B cell (primary cell): ENCODE data around the gene ECT2. TPM values are rescaled to one million over a fixed set of nuclear protein-coding genes. Genes with fewer than 3 reads are reported as not detected.

Source experiments
- ATAC-seq: fragments of 200-7000 bp; cut with Tn5 transposase; one replicate; pipeline ENCODE4 v1.10.0; 2021; ENCODE audit warnings: low read depth, mild to moderate bottlenecking, moderate number of reproducible peaks, moderate library complexity
- CTCF ChIA-PET: fragments of 350-600 bp; sonication (Branson Sonifier 250); formaldehyde crosslinking; loops from one replicate; lab custom pipeline; 2021; ENCODE audit warnings: antibody characterized with exemption, inconsistent platforms; lab: Charles Lee
- POLR2A ChIA-PET: fragments of 350-600 bp; sonication (Branson Sonifier 250); formaldehyde crosslinking; loops from one replicate; lab custom pipeline; 2021; ENCODE audit warnings: antibody characterized with exemption; lab: Charles Lee
- DNase-seq: peaks from one replicate; pipeline ENCODE4 v3.0.0; 2013
- H2AFZ ChIP-seq: 2 replicates; pipeline ENCODE4 v1.6.1; 2012; ENCODE audit warnings: mild to moderate bottlenecking, low read depth, low read length; ENCODE audit not compliant: insufficient read depth, poor library complexity, severe bottlenecking
- H3K27ac ChIP-seq, 2 donors: 1 replicate in 1 of 2; 2 replicates in 1 of 2; pipeline ENCODE4 v1.5.1; 2012 to 2013; ENCODE audit warnings: low read length in 2 of 2, mild to moderate bottlenecking in 2 of 2, moderate library complexity in 1 of 2
- H3K27me3 ChIP-seq, 4 experiments: fragments of 200-600 bp in 1 of 4; sonication (generic) in 1 of 4; replicated peaks in 1 of 4; 1 replicate in 2 of 4; 2 replicates in 2 of 4; pipeline versions ENCODE4 v1.6.1 to v1.7.0; 2013 to 2016; ENCODE audit warnings: low read length in 3 of 4, mild to moderate bottlenecking in 2 of 4, mixed read lengths in 1 of 4, moderate library complexity in 1 of 4; ENCODE audit not compliant: insufficient read depth in 4 of 4, control insufficient read depth in 3 of 4; ENCODE audit errors: control extremely low read depth in 1 of 4
- H3K36me3 ChIP-seq, 2 experiments: replicated peaks in 1 of 2; 1 replicate in 1 of 2; 2 replicates in 1 of 2; pipeline versions ENCODE4 v1.6.1 to v1.7.1; 2013; ENCODE audit warnings: low read length in 1 of 2; ENCODE audit not compliant: insufficient read depth in 2 of 2, control insufficient read depth in 1 of 2; ENCODE audit errors: control extremely low read depth in 1 of 2, extremely low read depth in 1 of 2
- H3K4me1 ChIP-seq, 2 donors: fragments of 200-600 bp in 1 of 2; sonication (generic) in 1 of 2; 1 replicate in 1 of 2; 2 replicates in 1 of 2; pipeline versions ENCODE4 v1.5.1 to v1.6.1; 2013 to 2017; ENCODE audit warnings: low read length in 2 of 2; ENCODE audit not compliant: control insufficient read depth in 2 of 2, insufficient read depth in 2 of 2
- H3K4me2 ChIP-seq: replicated peaks from 2 replicates; pipeline ENCODE3; 2012; ENCODE audit warnings: mild to moderate bottlenecking, low read depth, low read length; ENCODE audit not compliant: poor library complexity, severe bottlenecking
- H3K4me3 ChIP-seq, 5 experiments: fragments of 200-600 bp in 1 of 5; sonication (generic) in 1 of 5; 1 replicate in 3 of 5; 2 replicates in 2 of 5; pipeline versions ENCODE4 v1.5.1 to v1.7.0; 2011 to 2016; ENCODE audit warnings: low read length in 4 of 5, mild to moderate bottlenecking in 4 of 5, low read depth in 2 of 5, control low read depth in 1 of 5, moderate library complexity in 1 of 5; ENCODE audit not compliant: insufficient read depth in 1 of 5; ENCODE audit errors: control extremely low read depth in 1 of 5, extremely low read depth in 1 of 5
- H3K79me2 ChIP-seq: fragments of 200-600 bp; sonication (generic); one replicate; pipeline ENCODE4 v1.6.0; 2016; ENCODE audit warnings: low read length; ENCODE audit not compliant: control insufficient read depth, insufficient read depth
- H3K9ac ChIP-seq: fragments of 200-600 bp; sonication (generic); 2 replicates; pipeline ENCODE4 v1.6.1; 2017; ENCODE audit warnings: mild to moderate bottlenecking, low read length, moderate library complexity
- H3K9me3 ChIP-seq, 3 donors: one replicate each; pipeline versions ENCODE4 v1.6.1 to v1.7.1; 2013; ENCODE audit warnings: low read length in 2 of 3; ENCODE audit not compliant: control insufficient read depth in 2 of 3, insufficient read depth in 1 of 3; ENCODE audit errors: control extremely low read depth in 1 of 3
- H4K20me1 ChIP-seq: 2 replicates; pipeline ENCODE4 v1.6.0; 2012; ENCODE audit warnings: mild to moderate bottlenecking, low read length; ENCODE audit not compliant: insufficient read depth, control insufficient read depth, poor library complexity, severe bottlenecking
- H3K27ac Mint-ChIP-seq: one replicate; pipeline ENCODE4 v1.8.0; 2021; ENCODE audit warnings: mixed read lengths
- H3K27me3 Mint-ChIP-seq: one replicate; pipeline ENCODE4 v1.8.0; 2021; ENCODE audit warnings: mixed read lengths
- H3K4me1 Mint-ChIP-seq: one replicate; pipeline ENCODE4 v1.8.0; 2021; ENCODE audit warnings: mixed read lengths
- H3K4me3 Mint-ChIP-seq: one replicate; pipeline ENCODE4 v1.8.0; 2021; ENCODE audit warnings: mixed read lengths
- H3K9me3 Mint-ChIP-seq: one replicate; pipeline ENCODE4 v1.8.0; 2022; ENCODE audit warnings: mixed read lengths; ENCODE audit not compliant: insufficient read depth
- CTCF ChIP-seq: fragments of 200-600 bp; IDR thresholded peaks from one replicate; pipeline ENCODE4 v1.8.0; 2022; ENCODE audit warnings: antibody characterized with exemption, mild to moderate bottlenecking
- EZH2 ChIP-seq: IDR thresholded peaks from 2 replicates; pipeline ENCODE4 v1.6.1; 2012; ENCODE audit warnings: borderline replicate concordance, low read depth, mild to moderate bottlenecking, moderate library complexity, low read length; ENCODE audit not compliant: insufficient read depth, poor library complexity, severe bottlenecking
- WGBS: methylation state at CpG from one replicate; pipeline ENCODE4 v1.1.5; 2013; ENCODE audit warnings: missing lambda C conversion rate; ENCODE audit not compliant: insufficient coverage; 5-methylcytosine and 5-hydroxymethylcytosine counted together
- intact Hi-C: fragments of 100-400 bp; cut with micrococcal nuclease; formaldehyde crosslinking; loops from one replicate; pipeline ENCODE4 v1.10.0; 2022
- polyA plus RNA-seq: library from polyadenylated mRNA; depleted of rRNA; stranded (reverse); fragments of >200 nt; gene quantifications from 2 replicates; pipeline ENCODE4 v1.2.3, GENCODE V29; 2012
- total RNA-seq, 2 donors: library from RNA; stranded (reverse); fragments of 120-200 nt in 1 of 2; gene quantifications; 1 replicate in 1 of 2; 2 replicates in 1 of 2; pipeline versions ENCODE4 v1.2.3 to v1.2.4, GENCODE V29; 2013 to 2022

The ECT2 gene
- total and polyA plus RNA-seq, 2 donors (not counting 1 experiment from before 2014, with no cell fraction given), result 1.00 to 5.1 TPM

DNA sequence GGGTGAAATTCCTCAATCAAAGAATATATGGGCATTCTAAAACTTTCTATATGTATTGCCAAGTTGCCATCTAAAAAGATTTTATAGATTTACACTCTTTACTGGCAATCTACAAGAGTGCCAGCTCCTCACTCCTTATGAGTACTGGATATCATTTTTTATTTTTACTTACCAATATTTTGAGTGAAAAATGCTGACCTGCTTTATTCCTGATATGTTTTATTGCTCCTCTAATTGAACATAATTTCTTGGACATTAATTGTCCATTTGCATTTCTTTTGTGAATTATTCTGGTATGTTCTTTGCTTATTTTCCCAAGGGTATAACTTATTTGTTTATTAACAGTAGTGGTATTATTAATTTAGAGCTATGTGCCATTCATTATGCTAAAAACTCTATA is 96.8 kb downstream of the ECT2 start:
- Histone ChIP-seq H3K9ac (no peak overlapping the region), H2AFZ (no peak overlapping the region), H4K20me1 (no peaks in the 10 kb centered on the region), H3K27me3 (no peaks in the 10 kb centered on the region), H3K79me2 (no peaks in the 10 kb centered on the region), H3K9me3 (peaks cover 0 to 3% (median 0%) of the 10 kb centered on the region in 3 donors), H3K4me1 (no peaks in the 10 kb centered on the region), H3K4me3 (no peak overlapping the region), H3K27ac (no peak overlapping the region), H3K36me3 (no peaks in the 10 kb centered on the region), H3K4me2 (no peak overlapping the region)
- Mint-ChIP-seq H3K27me3 (no peaks in the 10 kb centered on the region), H3K9me3 (no peaks in the 10 kb centered on the region), H3K27ac (no peak overlapping the region), H3K4me1 (no peaks in the 10 kb centered on the region), H3K4me3 (no peak overlapping the region)
- ATAC-seq (no peak), DNase-seq (no peak)
- ChIA-PET POLR2A (no interaction called here), CTCF (no interaction called here)
- intact Hi-C loops, result no loop called here
- TF ChIP-seq EZH2 (no peak), CTCF (no peak)

DNA sequence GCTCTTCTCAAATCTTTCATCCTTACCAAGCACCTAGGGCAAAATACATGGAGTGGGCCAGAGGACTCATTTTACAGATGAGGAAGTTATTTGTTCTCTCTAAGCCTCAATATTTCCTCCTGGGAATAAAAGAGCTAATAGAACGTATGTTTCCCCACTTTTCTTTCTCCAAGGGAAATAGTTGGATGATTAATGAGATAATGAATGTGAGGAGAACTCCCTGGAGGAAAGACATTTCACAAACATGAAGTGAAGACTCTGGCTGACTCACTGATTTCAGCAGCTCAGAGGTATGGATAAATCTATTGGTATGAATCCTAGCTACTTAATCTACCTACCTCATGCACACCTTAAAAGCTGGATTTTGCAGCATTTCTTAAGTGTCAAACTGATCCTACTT is 98.4 kb downstream of the ECT2 start:
- Mint-ChIP-seq H3K9me3 (no peaks in the 10 kb centered on the region), H3K4me1 (no peaks in the 10 kb centered on the region), H3K27me3 (no peaks in the 10 kb centered on the region), H3K27ac (no peak overlapping the region), H3K4me3 (no peak overlapping the region)
- peaks cover 0 to 3% (median 0%) of the 10 kb centered on the region in 3 donors for H3K9me3 ChIP-seq
- intact Hi-C loops, result no loop called here
- no peaks in the 10 kb centered on the region for H3K27me3 ChIP-seq
- TF ChIP-seq CTCF (no peak), EZH2 (no peak)
- no peak overlapping the region for H3K4me3 ChIP-seq
- DNase-seq (no peak), ATAC-seq (no peak)
- H3K27ac ChIP-seq, result no peak overlapping the region
- ChIA-PET POLR2A (no interaction called here), CTCF (no interaction called here)
- no peak overlapping the region for H3K9ac ChIP-seq
- WGBS, result no CpG with 5 or more reads among the region's 1 CpG
- H2AFZ ChIP-seq, result no peak overlapping the region
- H3K4me1 ChIP-seq, result no peaks in the 10 kb centered on the region
- H4K20me1 ChIP-seq, result no peaks in the 10 kb centered on the region
- no peak overlapping the region for H3K4me2 ChIP-seq
- H3K79me2 ChIP-seq, result no peaks in the 10 kb centered on the region
- no peaks in the 10 kb centered on the region for H3K36me3 ChIP-seq
